ENCODE results near the gene RAET1E.
"Not testable (repeated sequence)": the region's sequence is repeated elsewhere in the genome, so short reads cannot be mapped to it uniquely, and the experiment has no call there.

The RAET1E gene

DNA sequence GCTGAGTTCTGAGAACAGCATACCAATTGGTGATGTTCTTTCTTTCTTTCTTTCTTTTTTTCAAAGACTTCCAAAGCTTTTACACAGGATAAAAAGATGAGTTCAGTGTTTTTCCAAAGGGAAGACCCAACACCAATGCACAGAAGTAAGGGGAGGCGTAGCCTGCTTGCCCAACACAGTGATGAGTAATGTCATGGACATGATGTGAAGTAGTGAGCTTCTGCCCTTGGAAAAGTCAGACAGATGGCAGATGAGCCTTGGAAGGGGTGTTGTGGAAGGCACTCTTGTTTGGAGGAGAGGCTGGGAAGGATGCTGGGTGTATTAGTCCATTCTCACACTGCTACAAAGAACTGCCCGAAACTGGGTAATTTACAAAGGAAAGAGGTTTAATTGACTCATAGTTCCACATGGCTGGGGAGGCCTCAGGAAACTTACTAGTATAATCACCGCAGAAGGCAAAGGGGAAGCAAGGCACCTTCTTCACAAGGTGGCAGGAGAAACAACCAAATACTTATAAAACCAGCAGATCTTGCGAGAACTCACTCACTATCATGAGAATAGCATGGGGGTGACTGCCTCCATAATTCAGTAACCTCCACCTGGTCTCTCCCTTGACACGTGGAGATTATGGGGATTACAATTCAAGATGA, 46.3 kb downstream of the RAET1E start:
- Histone ChIP-seq H3K4me1 (ENCODE audit: control insufficient read depth, insufficient read depth, low read length, unreplicated experiment) (peaks cover 56% of the 10 kb centered on the region), H3K4me3 (ENCODE audit: low read depth, low read length) (no peak overlapping the region), H3K36me3 (ENCODE audit: insufficient read depth, low read length) (no peaks in the 10 kb centered on the region), H2AFZ (ENCODE audit: low read length, unreplicated experiment) (no peak overlapping the region), H3K27me3 (ENCODE audit: insufficient read depth, low read length) (no peaks in the 10 kb centered on the region), H3K27ac (ENCODE audit: low read depth, low read length) (peak overlapping the region; percentile 43), H3K79me2 (ENCODE audit: control insufficient read depth, insufficient read depth, low read length, unreplicated experiment) (peaks cover 17% of the 10 kb centered on the region)

DNA sequence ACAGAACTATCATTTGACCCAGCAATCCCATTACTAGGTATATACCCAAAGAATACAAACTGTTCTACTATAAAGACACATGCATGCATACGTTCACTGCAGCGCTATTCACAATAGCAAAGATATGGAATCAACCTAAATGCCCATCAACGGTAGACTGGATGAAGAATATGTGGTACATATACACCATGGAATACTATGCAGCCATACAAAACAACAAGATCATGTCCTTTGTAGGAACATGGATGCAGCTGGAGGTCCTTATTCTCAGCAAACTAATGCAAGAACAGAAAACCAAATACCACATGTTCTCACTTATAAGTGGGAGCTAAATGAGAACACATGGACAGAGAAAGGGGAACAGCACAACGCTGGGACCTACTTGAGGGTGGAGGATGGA, 49.6 kb downstream of the RAET1E start:
- not testable (repeated sequence) for H3K4me3 ChIP-seq (ENCODE audit: low read depth, low read length); H3K36me3 ChIP-seq (ENCODE audit: insufficient read depth, low read length); H3K27me3 ChIP-seq (ENCODE audit: insufficient read depth, low read length); H2AFZ ChIP-seq (ENCODE audit: low read length, unreplicated experiment); H3K79me2 ChIP-seq (ENCODE audit: control insufficient read depth, insufficient read depth, low read length, unreplicated experiment)
- Histone ChIP-seq H3K27ac (ENCODE audit: low read depth, low read length) (peak overlapping the region; percentile 84), H3K4me1 (ENCODE audit: control insufficient read depth, insufficient read depth, low read length, unreplicated experiment) (peaks cover 68% of the 10 kb centered on the region)
